Prostate gland (tissue), 2 donors: Measurements from ENCODE around the gene MATCAP1.

Experiments used
- POLR2A ChIP-seq: fragments of 450-650 bp; IDR thresholded peaks from one replicate; pipeline ENCODE4 v1.6.1; 2016; ENCODE audit warnings: antibody characterized with exemption, mild to moderate bottlenecking
- POLR2AphosphoS5 ChIP-seq: sonication (generic); formaldehyde crosslinking; IDR thresholded peaks from one replicate; pipeline ENCODE4 v1.6.1; 2017; ENCODE audit warnings: antibody characterized with exemption
- TF ChIP-seq, protein P1 (sequence below), 4 experiments: fragments of 200-600 bp in 2 of 4; fragments of 450-650 bp in 2 of 4; sonication (generic) in 2 of 4; IDR thresholded peaks; 1 replicate in 3 of 4; 2 replicates in 1 of 4; pipeline ENCODE4 v1.5.1; 2016 to 2019; ENCODE audit warnings: antibody characterized with exemption in 4 of 4, mild to moderate bottlenecking in 2 of 4, moderate library complexity in 2 of 4

GRCh38 chr16:67166110-67166547 is 17.6 kb downstream of the MATCAP1 start:
- TF ChIP-seq POLR2AphosphoS5, result no peak
- TF ChIP-seq, protein P1, sequence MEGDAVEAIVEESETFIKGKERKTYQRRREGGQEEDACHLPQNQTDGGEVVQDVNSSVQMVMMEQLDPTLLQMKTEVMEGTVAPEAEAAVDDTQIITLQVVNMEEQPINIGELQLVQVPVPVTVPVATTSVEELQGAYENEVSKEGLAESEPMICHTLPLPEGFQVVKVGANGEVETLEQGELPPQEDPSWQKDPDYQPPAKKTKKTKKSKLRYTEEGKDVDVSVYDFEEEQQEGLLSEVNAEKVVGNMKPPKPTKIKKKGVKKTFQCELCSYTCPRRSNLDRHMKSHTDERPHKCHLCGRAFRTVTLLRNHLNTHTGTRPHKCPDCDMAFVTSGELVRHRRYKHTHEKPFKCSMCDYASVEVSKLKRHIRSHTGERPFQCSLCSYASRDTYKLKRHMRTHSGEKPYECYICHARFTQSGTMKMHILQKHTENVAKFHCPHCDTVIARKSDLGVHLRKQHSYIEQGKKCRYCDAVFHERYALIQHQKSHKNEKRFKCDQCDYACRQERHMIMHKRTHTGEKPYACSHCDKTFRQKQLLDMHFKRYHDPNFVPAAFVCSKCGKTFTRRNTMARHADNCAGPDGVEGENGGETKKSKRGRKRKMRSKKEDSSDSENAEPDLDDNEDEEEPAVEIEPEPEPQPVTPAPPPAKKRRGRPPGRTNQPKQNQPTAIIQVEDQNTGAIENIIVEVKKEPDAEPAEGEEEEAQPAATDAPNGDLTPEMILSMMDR (IDR thresholded peaks at IDR 0.05), result no peak
- TF ChIP-seq POLR2A, result no peak
